Ovary (tissue), 9 donors: ENCODE results near the gene ADAM12. TPM values are rescaled to one million over a fixed set of nuclear protein-coding genes. Genes with fewer than 3 reads are reported as not detected.

Experiments used
- DNase-seq, 5 donors: peaks; one replicate each; pipeline ENCODE4 v3.0.0-alpha.2; 2019 to 2020
- H3K27ac ChIP-seq, 2 donors: fragments of 200-600 bp; one replicate each; pipeline versions ENCODE4 v1.5.1 to v1.8.0; 2019 to 2022
- H3K27me3 ChIP-seq: fragments of 200-600 bp; one replicate; pipeline ENCODE4 v1.8.0; 2022
- H3K36me3 ChIP-seq: fragments of 200-600 bp; sonication (generic); one replicate; pipeline ENCODE4 v1.5.1; 2019
- H3K4me1 ChIP-seq: one replicate; pipeline ENCODE4 v1.8.1; 2013; ENCODE audit warnings: mild to moderate bottlenecking, moderate library complexity; ENCODE audit not compliant: insufficient read depth
- H3K4me3 ChIP-seq: fragments of 200-600 bp; sonication (generic); one replicate; pipeline ENCODE4 v1.5.1; 2017
- H3K9me3 ChIP-seq, 2 donors: fragments of 200-600 bp in 1 of 2; sonication (generic) in 1 of 2; one replicate each; pipeline versions ENCODE4 v1.5.1 to v1.8.1; 2013 to 2019; ENCODE audit warnings: mild to moderate bottlenecking in 1 of 2, moderate library complexity in 1 of 2
- CTCF ChIP-seq, 3 donors: fragments of 450-650 bp in 2 of 3; fragments of 200-600 bp in 1 of 3; IDR thresholded peaks; one replicate each; pipeline versions ENCODE4 v1.5.1 to v1.8.0; 2016 to 2022; ENCODE audit warnings: antibody characterized with exemption in 3 of 3, mild to moderate bottlenecking in 1 of 3
- EP300 ChIP-seq: sonication (generic); formaldehyde crosslinking; IDR thresholded peaks from one replicate; pipeline ENCODE4 v1.6.1; 2017; ENCODE audit warnings: antibody characterized with exemption
- POLR2A ChIP-seq: fragments of 450-650 bp; IDR thresholded peaks from one replicate; pipeline ENCODE4 v1.6.1; 2017; ENCODE audit warnings: antibody characterized with exemption, mild to moderate bottlenecking, moderate library complexity
- WGBS, 3 donors: extraction: QIAGEN DNeasy Blood & Tissue Kit in 1 of 3; methylation state at CpG; one replicate each; pipeline versions ENCODE4 v1.1.5 to v1.1.7; 2013 to 2017; 5-methylcytosine and 5-hydroxymethylcytosine counted together
- intact Hi-C, 4 donors: fragments of 100-400 bp; cut with DNase I; formaldehyde crosslinking; loops; one replicate each; pipeline versions ENCODE4 v1.11.0 to v1.15.1; 2022 to 2023
- polyA plus RNA-seq, 2 donors: library from polyadenylated mRNA; stranded (reverse); fragments of 200-250 nt in 1 of 2; fragments of 350-450 nt in 1 of 2; fragmentation: Illumina TruSeq in 1 of 2; extraction: RNeasy Lipid Tissue Mini Kit (QIAGEN cat#74804) in 1 of 2; gene quantifications; one replicate each; pipeline ENCODE4 v1.2.3, GENCODE V29; 2013 to 2014
- total RNA-seq, 7 donors: library from RNA; depleted of rRNA in 2 of 7; stranded (reverse); fragments of >200 nt in 2 of 7; fragmentation: NEBNext Ultra II Directional in 3 of 7; extraction: Animal tissue kit (Norgen Biotek cat#: 25700) in 3 of 7; gene quantifications; one replicate each; pipeline versions ENCODE4 v1.1.0 to v1.2.4, GENCODE V29; 2016 to 2023
- donor health status: DM: no; HTN: no; CAD: no; lungs with moderate emphysema.
- donor health status: DM: no; HTN: no; CAD: no.
- donor health status: Bipolar disorder and iron deficiency.
- donor health status: DM: yes; HTN: yes; CAD: no.
- donor health status: DM: no; HTN: no; CAD: no.
- donor health status: DM: yes; HTN: yes; CAD: no.

The ADAM12 gene
- total and polyA plus RNA-seq, 9 donors = 1.8 to 27.2 (median 10.3) TPM

- H3K27ac ChIP-seq = no peak overlapping the region
- H3K27me3 ChIP-seq = no peaks in the 10 kb centered on the region
- no peak for TF ChIP-seq POLR2A
- TF ChIP-seq EP300 = no peak
- no peak for TF ChIP-seq CTCF (IDR thresholded peaks at IDR 0.05)
- H3K4me3 ChIP-seq = no peak overlapping the region
- peaks cover 13% of the 10 kb centered on the region for H3K4me1 ChIP-seq
- no peaks in the 10 kb centered on the region for H3K9me3 ChIP-seq
- no peaks in the 10 kb centered on the region for H3K36me3 ChIP-seq
- DNase-seq = no peak
- intact Hi-C loops = no loop called here
- WGBS, 3 donors = 60 to 91% (median 71%) methylated on average over 3 of the region's 3 CpGs
Observed at GRCh38 chr10:126317751-126318150, 70.5 kb downstream of the ADAM12 start.

- Histone ChIP-seq H3K27me3 (no peaks in the 10 kb centered on the region), H3K9me3 (no peaks in the 10 kb centered on the region), H3K27ac (peak overlapping the region in 1 of 2 donors; percentile 38), H3K4me3 (no peak overlapping the region), H3K36me3 (no peaks in the 10 kb centered on the region), H3K4me1 (peaks cover 7% of the 10 kb centered on the region)
- DNase-seq = no peak
- WGBS, 3 donors = 8 to 13% (median 12%) methylated on average over 12 of the region's 12 CpGs
- TF ChIP-seq CTCF (IDR thresholded peaks at IDR 0.05) (no peak), EP300 (no peak), POLR2A (no peak)
- intact Hi-C loops = no loop called here
Observed at GRCh38 chr10:126315494-126316177, 72.6 kb downstream of the ADAM12 start.

- WGBS, 3 donors = 43 to 55% (median 49%) methylated on average over 14 of the region's 14 CpGs
Observed at GRCh38 chr10:126314863-126315493, 73.3 kb downstream of the ADAM12 start.

GRCh38 chr10:126312167-126312566 lies 76.1 kb downstream of the ADAM12 start:
- Histone ChIP-seq H3K4me1 (peaks cover 7% of the 10 kb centered on the region), H3K27me3 (no peaks in the 10 kb centered on the region), H3K27ac (no peak overlapping the region), H3K9me3 (no peaks in the 10 kb centered on the region), H3K4me3 (no peak overlapping the region), H3K36me3 (no peaks in the 10 kb centered on the region)
- TF ChIP-seq EP300 = no peak
- TF ChIP-seq CTCF (IDR thresholded peaks at IDR 0.05) = no peak
- TF ChIP-seq POLR2A = no peak
- WGBS, 3 donors = 92 to 95% (median 94%) methylated on average over 9 of the region's 9 CpGs
- no peak for DNase-seq
- intact Hi-C loops = loop anchor here in 1 of 4 donors (5.0 kb wide), 1 partner anchor 320 kb away; no protein-coding TSS in a partner anchor

More at GRCh38 chr10:126314863-126315493, 73.3 kb downstream of the ADAM12 start:
- H3K27ac ChIP-seq = peak overlapping the region in 1 of 2 donors; percentile 38
- H3K4me3 ChIP-seq = no peak overlapping the region
- no peaks in the 10 kb centered on the region for H3K36me3 ChIP-seq
- intact Hi-C loops = loop anchor here in 1 of 4 donors (5.0 kb wide), 1 partner anchor 323 kb away; no protein-coding TSS in a partner anchor
- peaks cover 7% of the 10 kb centered on the region for H3K4me1 ChIP-seq
- no peak for DNase-seq
- TF ChIP-seq CTCF (IDR thresholded peaks at IDR 0.05) = no peak
- TF ChIP-seq EP300 = no peak
- TF ChIP-seq POLR2A = no peak
- H3K27me3 ChIP-seq = no peaks in the 10 kb centered on the region
- H3K9me3 ChIP-seq = no peaks in the 10 kb centered on the region
